Esophagus squamous epithelium (tissue), 4 donors: ENCODE measurements around the gene SLC44A3.
"Not testable (repeated sequence)": the region's sequence is repeated elsewhere in the genome, so short reads cannot be mapped to it uniquely, and the experiment has no call there.

Source experiments
- POLR2A ChIP-seq, 4 donors: fragments of 450-650 bp; IDR thresholded peaks; one replicate each; pipeline ENCODE4 v1.6.1; 2017; ENCODE audit warnings: antibody characterized with exemption in 4 of 4, mild to moderate bottlenecking in 4 of 4, moderate library complexity in 3 of 4
- TF ChIP-seq, protein P1 (sequence below), 6 experiments: fragments of 450-650 bp in 4 of 6; fragments of 200-600 bp in 2 of 6; sonication (generic) in 2 of 6; IDR thresholded peaks; one replicate each; pipeline ENCODE4 v1.5.1; 2016 to 2019; ENCODE audit warnings: antibody characterized with exemption in 6 of 6, mild to moderate bottlenecking in 4 of 6, moderate library complexity in 4 of 6

DNA sequence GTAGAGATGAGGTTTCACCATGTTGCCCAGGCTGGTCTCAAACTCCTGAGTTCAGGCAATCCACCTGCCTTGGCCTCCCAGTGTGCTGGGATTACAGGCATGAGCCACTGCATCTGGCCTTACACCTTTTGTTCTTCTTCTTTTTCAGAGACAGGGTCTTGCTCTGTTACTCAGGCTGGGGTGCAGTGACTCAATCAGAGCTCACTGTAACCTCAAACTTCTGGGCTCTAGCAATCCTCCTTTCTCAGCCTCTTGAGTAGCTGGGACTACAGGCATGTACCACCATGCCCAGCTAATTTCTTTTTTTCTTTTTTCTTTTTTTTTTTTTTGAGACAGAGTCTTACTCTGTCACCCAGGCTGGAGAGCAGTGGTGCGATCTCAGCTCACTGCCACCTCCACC is 121.3 kb downstream of the SLC44A3 start:
- TF ChIP-seq, protein P1, sequence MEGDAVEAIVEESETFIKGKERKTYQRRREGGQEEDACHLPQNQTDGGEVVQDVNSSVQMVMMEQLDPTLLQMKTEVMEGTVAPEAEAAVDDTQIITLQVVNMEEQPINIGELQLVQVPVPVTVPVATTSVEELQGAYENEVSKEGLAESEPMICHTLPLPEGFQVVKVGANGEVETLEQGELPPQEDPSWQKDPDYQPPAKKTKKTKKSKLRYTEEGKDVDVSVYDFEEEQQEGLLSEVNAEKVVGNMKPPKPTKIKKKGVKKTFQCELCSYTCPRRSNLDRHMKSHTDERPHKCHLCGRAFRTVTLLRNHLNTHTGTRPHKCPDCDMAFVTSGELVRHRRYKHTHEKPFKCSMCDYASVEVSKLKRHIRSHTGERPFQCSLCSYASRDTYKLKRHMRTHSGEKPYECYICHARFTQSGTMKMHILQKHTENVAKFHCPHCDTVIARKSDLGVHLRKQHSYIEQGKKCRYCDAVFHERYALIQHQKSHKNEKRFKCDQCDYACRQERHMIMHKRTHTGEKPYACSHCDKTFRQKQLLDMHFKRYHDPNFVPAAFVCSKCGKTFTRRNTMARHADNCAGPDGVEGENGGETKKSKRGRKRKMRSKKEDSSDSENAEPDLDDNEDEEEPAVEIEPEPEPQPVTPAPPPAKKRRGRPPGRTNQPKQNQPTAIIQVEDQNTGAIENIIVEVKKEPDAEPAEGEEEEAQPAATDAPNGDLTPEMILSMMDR (IDR thresholded peaks at IDR 0.05), result not testable (repeated sequence)
- not testable (repeated sequence) for TF ChIP-seq POLR2A (IDR thresholded peaks at IDR 0.05)
